HG02870 (cell line): ENCODE measurements around the gene MAPK1.
"Not testable (repeated sequence)": the region's sequence is repeated elsewhere in the genome, so short reads cannot be mapped to it uniquely, and the experiment has no call there.

Experiments used
- ATAC-seq: cut with Tn5 transposase; IDR thresholded peaks from one replicate; pipeline ENCODE4 v1.9.1; 2021; ENCODE audit warnings: mild to moderate bottlenecking, moderate library complexity; ENCODE audit not compliant: unreplicated experiment

MAPK1 gene

GRCh38 chr22:21793716-21794115 is 73.7 kb downstream of the MAPK1 start:
- ATAC-seq, result not testable (repeated sequence)

- ATAC-seq, result no peak
These were observed 75.5 kb downstream of the MAPK1 start for GRCh38 chr22:21791635-21792625.

GRCh38 chr22:21790849-21791610 is 76.4 kb downstream of the MAPK1 start:
- not testable (repeated sequence) for ATAC-seq

GRCh38 chr22:21790359-21790758 is 77.1 kb downstream of the MAPK1 start:
- ATAC-seq, result no peak

GRCh38 chr22:21787565-21787964 is 79.9 kb downstream of the MAPK1 start:
- not testable (repeated sequence) for ATAC-seq

- ATAC-seq, result no peak
These were observed 87.2 kb downstream of the MAPK1 start for GRCh38 chr22:21780259-21780658.

- no peak for ATAC-seq
These were observed 88.0 kb downstream of the MAPK1 start for GRCh38 chr22:21779444-21779843.

GRCh38 chr22:21778705-21779363 is 88.6 kb downstream of the MAPK1 start:
- no peak for ATAC-seq

- ATAC-seq, result no peak
These were observed 95.8 kb downstream of the MAPK1 start for GRCh38 chr22:21771631-21771976.

- no peak for ATAC-seq
These were observed 99.0 kb downstream of the MAPK1 start for GRCh38 chr22:21768435-21768834.

GRCh38 chr22:21766691-21767462 is 100.6 kb downstream of the MAPK1 start:
- ATAC-seq, result peak; percentile 54

- ATAC-seq, result no peak
These were observed 101.4 kb downstream of the MAPK1 start for GRCh38 chr22:21765909-21766529.

GRCh38 chr22:21764038-21764804 is 103.2 kb downstream of the MAPK1 start:
- ATAC-seq, result no peak

- peak; percentile 47 for ATAC-seq
These were observed 104.5 kb downstream of the MAPK1 start for GRCh38 chr22:21762712-21763581.

GRCh38 chr22:21761994-21762680 is 105.3 kb downstream of the MAPK1 start:
- no peak for ATAC-seq

- ATAC-seq, result no peak
These were observed 106.4 kb downstream of the MAPK1 start for GRCh38 chr22:21761086-21761485.

- ATAC-seq, result no peak
These were observed 106.8 kb downstream of the MAPK1 start for GRCh38 chr22:21760640-21761039.
